Left kidney (tissue), 2 donors: ENCODE results near the gene SHANK3. TPM values are rescaled to one million over a fixed set of nuclear protein-coding genes. Genes with fewer than 3 reads are reported as not detected.

Experiments
- DNase-seq: peaks from one replicate; pipeline ENCODE4 v3.0.0-alpha.2; 2013
- polyA plus RNA-seq: library from polyadenylated mRNA; unstranded; fragments of 120-200 nt; gene quantifications from one replicate; pipeline ENCODE4 v1.2.1, GENCODE V29; 2013; ENCODE audit not compliant: insufficient read length

SHANK3 gene
- polyA plus RNA-seq, 1 donor = 13.6 TPM

DNA sequence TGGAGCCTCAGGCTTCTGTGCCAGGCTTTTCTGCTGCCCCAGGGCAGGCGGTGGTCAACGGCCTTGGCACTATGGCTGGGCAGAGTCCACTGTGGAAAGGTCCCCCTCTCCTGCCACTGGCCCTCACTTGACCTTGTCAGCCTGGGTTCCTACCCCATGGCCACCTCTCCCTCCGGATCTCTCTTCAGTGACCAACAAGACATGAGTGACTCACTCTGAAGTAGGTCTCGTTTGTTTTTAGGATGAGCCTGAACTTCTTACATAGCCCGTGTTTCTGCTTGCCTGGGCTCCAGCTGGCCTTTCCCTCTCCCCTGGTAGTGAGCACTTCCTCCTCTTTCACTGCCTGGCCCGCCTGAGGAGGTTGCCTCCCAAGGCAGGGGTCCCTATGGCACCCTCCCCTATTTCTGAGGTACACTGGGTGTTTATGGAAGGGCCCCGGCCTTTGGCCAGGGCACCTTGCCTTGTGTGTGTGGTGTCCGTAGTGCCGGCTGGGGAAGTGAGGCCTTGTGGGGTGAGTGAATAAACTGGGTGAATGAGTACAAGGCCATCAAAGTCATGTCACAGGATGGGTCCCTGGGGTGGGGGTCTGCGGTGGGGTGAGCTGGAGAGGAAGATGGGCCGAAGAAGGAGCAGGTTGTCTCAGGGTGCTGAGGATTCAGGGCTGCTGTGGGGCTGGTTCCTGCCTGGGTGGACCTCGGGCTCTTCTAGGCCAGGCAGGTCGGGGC is 5.0 kb downstream of the SHANK3 start:
- no peak for DNase-seq

DNA sequence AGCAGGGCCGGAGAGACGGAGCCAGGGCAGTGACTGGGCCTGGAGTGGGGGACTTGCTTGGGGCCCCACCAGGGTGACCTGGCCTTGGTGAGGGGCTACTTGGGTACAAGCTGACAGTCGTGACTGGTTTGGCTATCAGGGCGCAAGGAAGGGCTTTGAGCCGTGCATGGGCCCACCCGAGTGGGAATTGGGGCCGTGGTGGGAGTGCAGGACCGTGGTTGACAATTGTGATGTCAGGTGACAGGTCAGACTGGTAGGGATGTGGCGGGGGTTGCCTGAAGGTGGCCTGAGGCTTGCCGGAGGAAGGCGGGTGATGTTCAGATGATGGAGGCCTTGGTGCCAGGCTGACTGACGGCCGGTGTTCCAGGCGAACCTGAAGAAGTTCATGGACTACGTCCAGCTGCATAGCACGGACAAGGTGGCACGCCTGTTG is 5.6 kb downstream of the SHANK3 start:
- no peak for DNase-seq

DNA sequence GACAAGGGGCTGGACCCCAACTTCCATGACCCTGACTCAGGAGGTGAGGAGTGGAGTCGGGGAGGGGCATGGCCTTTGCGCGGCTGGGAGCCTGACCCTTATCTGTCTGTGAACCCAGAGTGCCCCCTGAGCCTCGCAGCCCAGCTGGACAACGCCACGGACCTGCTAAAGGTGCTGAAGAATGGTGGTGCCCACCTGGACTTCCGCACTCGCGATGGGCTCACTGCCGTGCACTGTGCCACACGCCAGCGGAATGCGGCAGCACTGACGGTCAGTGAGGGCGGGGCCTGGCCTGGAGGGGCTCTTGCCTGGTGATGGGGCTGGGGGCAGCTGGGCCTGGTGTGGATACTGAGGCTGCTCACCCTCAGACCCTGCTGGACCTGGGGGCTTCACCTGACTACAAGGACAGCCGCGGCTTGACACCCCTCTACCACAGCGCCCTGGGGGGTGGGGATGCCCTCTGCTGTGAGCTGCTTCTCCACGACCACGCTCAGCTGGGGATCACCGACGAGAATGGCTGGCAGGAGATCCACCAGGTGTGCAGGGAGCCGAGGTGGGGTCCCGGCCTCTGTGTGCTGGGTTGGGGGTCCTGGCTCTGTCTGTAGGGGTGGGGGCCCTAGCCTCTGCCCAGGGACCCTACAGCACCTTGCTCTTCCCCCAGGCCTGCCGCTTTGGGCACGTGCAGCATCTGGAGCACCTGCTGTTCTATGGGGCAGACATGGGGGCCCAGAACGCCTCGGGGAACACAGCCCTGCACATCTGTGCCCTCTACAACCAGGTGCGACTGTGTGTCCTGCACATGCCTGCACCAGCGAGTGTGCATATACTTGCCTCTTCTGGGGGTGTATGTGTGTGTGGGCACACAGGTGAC is 6.3 kb downstream of the SHANK3 start:
- no peak for DNase-seq

DNA sequence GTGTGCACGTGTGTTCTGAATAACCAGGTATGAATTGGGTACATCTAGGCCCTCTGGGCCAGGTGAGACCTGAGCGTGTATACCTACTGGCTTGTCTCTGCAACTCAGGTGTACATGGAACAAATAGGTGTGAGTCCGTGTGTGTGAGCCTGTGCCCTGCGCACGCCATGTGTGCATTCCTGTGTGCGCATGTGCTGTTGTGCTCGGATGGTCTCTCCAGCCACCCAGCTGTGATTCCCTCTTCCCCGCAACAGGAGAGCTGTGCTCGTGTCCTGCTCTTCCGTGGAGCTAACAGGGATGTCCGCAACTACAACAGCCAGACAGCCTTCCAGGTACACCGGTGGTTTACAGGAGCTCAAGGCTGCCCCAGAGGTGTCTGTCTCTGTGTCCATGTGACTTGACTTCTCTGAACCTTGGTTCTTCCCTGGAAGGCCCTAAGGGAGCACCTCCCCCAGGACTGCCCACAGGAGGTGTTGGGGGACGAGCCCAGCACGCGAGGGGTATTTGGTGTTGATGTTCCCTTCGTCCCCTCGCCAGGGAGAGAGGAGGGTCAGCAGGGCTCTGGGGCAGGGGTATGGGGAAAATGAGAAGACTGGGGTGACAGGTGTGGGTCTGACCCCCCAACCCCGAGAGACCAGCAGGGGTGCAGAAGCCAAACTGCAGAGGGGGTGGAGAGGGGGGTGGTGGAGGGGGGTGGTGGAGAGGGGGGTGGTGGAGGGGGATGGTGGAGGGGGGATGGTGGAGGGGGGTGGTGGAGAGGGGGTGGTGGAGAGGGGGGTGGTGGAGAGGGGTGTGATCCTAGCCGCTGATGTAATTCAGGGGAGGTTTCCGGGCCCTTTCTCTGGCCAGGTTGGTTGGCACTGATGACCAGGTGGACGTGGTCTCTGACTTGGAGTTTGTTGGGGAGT is 10.7 kb downstream of the SHANK3 start:
- DNase-seq = no peak

DNA sequence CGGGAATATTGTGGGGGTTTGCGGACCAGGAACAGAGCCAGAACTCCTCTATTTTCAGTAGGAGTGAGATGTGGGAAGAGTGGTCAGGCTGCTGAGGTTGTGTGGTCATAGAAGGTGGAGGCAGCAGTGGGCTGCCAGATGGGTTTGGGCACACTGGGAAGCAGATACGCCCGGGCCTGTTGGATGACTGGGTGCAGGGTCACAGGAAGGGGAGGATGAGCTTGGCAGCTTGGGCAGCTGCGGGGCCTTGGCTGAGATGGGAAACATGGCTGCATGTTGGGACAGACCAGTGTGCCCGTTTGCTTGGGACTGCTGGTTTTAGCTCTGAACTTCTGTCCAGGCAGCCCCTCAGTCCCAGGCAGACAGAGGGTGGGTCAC is 11.4 kb downstream of the SHANK3 start:
- DNase-seq = no peak

DNA sequence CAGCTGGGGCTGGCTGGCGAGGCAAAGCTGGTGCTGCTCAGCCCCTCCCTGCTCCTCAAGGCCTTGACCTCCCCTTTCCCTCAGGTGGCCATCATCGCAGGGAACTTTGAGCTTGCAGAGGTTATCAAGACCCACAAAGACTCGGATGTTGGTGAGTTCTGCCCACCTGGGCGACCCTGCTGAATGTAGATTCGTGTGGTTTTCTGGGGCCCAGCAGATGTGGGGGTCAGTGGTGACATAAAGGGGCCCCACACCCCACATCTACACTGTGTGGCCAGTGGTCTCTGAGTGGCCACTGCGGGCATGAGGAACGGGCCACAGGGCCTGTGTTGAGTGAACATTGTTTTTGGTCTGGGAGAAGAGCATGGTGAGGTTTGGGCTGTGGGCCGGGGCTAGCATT is 11.9 kb downstream of the SHANK3 start:
- no peak for DNase-seq

DNA sequence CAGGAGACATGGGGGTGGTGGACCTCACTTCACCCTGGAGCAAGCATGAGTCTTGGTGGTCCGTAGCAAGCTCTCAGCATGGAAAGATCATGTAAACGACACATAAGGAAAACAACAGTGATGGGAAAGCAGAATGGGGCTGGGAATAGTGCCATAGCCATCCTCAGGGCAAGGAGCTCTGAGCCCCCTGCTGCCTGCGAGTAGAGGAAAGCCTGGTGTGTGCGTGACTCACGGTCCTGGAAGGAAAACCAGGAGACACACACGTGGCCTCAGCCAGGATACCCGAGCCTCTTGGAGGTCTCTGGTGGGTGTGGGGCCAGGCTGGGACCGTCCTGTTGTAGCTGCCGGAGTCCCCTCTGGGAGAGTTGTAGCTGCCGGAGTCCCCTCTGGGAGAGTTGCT is 12.4 kb downstream of the SHANK3 start:
- DNase-seq = no peak

DNA sequence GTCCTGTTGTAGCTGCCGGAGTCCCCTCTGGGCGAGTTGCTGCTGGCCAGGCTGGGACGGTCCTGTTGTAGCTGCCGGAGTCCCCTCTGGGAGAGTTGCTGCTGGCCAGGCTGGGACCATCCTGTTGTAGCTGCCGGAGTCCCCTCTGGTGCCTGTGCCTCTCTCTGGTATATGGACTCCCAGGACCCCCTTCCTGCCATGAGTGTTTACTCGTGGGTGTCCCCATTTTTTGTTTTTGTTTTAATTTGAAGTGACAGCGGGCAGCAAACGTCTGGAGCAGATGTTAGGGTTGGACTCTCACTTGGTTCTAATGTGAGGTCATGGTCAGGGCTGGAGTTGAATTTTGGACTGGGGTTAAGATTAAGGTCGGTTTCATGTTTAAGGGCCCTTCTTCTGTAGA is 14.2 kb downstream of the SHANK3 start:
- DNase-seq = no peak

DNA sequence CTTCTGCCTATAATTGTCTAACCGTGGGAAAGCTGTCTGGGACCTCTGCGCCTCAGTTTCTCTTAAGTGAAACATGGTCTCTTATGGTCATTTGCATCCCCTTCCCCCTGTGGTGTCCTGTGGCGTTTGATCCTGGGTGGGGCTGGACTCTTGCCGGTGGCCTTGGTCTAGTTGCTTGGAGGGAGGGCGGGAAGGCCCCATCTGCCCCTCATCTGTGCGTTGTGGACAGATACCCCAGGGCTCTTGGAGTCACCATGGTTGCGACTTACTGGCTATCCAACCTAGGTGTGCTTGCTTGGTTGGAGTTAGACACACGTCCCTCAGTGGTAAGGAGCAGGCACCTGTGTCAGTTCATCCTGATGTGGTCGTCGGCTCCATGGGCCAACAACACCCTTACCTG is 15.2 kb downstream of the SHANK3 start:
- no peak for DNase-seq

DNA sequence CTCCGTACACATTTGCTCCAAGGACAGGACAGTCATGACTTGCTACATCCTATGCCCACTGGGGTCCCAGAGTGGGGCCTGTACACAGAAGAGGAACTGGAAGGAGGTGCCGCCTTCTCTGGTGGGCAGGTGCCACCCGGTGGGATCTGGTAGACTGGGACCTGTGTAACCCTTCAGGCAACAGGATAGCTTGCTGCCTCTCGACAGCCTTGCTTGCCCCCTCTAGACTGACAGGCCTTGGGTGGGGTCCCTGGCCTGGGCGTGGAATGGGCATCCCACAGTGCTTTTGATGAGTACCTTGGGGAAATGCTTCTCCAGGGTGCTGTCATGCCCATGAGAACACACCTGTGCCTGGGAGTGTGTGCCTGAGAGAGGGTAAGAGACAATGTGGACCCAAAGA is 15.8 kb downstream of the SHANK3 start:
- no peak for DNase-seq

DNA sequence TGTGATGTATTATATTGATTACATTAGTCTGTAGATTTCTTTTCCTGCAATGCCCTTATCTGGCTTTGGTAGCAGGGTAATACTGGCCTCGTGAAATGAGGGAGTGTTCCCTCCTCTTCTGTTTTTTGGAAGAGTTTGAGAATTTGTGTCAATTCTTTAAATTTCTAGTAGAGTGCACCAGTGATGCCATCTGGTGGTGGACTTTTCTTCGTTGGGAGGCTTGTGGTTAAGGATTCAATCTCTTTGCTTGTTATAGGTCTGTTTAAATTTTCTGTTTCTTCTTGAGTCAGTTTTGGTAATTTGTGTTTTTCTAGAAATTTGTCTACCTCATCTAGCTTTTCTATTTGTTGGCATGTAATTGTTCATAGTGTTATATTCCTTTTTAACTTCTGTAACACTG is 18.9 kb downstream of the SHANK3 start:
- no peak for DNase-seq

DNA sequence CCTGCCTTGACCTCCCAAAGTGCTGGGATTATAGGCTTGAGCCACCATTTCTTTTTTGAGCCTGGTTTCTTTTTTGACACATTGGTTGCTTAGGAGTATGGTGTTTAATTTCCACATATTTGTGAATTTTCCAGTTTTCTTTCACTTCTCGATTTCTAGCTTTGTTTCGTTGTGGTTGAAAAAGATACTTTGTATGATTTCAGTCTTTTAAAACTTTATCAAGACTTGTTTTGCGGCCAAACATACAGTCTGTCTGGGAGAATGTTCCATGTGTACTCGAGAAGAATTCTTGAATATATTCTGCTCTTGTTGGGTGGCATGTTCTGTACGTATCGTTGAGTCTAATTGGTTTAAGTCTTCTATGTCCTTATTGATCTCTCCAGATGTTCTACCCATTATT is 20.8 kb downstream of the SHANK3 start:
- no peak for DNase-seq

DNA sequence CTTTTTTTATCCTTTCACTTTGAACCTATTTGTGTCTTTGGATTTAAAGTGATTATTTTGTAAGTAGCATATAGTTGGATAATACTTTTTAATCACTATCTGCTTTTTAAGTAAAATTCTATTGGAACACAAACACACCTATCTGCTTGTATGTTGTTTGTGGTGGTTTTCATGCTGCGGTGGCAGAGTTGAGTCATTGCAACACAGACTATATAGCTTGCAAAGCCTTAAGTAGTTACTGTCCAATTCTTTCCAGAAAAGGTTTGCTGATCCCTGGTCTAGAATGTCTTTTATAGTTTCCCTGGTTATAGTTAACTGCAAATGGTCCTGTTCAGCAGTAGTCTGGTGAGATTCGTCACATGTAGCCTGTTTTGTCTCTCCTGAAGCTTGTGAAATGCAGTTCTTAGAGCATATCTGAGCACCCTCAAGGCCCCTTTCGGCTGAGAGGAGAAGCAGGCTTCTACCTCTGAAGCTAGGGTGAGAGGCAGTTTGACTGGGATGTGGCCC is 21.5 kb downstream of the SHANK3 start:
- DNase-seq = no peak

DNA sequence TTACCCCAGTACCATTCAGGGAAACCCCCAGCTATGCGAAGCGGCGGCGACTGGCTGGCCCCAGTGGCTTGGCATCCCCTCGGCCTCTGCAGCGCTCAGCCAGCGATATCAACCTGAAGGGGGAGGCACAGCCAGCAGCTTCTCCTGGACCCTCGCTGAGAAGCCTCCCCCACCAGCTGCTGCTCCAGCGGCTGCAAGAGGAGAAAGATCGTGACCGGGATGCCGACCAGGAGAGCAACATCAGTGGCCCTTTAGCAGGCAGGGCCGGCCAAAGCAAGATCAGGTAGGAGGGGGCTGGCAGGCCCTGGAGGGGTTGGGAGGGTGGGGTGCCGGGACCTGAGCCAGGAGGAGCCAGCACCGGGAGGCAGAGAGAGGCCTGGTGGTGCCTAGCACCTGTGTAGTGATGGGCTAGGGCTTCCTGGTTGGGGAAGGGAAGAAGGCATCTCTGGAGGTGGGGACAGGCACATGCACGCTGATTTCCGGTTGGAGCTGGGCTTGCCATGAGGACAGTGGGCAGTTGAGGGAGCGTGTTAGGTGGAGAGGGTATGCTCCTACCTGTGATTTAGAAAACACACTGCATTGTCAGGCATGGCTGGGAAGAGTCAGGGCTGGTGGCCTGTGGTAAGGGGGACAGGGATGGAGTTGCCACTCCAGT is 22.3 kb downstream of the SHANK3 start:
- no peak for DNase-seq

DNA sequence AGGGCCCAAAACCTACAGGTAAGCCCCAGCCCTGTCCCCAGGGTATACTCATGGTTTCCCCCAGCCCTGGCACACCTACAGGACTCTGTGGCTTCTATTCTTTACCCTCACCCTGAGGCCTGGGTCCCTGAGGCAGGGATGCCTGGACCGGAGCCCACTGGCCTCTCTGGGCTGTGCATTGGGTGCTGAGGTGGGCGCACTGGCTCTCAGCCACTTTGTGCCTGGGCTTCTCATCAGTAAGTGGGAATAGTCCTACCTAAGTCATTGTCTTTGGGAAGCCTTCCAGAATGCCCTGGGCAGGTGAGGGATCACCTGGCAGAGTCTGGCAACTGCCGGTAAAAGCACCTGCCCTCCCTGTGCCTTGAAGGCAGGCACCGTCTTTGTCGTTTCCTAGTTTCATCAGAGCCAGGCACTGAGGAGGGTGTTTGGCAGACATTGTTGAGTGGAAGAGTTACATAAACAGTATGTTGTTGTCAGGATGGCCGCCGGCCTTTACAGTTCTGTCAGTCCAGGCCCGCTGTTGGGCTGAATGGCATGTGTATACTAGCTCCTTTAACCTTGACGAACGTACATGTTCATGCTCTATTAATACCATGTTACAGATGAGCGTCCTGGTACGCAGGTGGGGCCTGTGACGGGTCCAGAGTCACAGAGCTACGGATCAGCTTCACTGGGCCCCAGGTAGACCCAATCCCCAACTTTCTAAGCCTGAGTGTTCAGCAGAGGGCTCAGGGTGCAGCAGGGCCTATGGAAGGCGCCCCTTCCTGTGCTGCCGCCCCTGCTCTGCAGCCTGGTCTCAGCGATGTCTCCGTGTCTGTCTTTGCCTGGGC is 23.0 kb downstream of the SHANK3 start:
- DNase-seq = no peak

DNA sequence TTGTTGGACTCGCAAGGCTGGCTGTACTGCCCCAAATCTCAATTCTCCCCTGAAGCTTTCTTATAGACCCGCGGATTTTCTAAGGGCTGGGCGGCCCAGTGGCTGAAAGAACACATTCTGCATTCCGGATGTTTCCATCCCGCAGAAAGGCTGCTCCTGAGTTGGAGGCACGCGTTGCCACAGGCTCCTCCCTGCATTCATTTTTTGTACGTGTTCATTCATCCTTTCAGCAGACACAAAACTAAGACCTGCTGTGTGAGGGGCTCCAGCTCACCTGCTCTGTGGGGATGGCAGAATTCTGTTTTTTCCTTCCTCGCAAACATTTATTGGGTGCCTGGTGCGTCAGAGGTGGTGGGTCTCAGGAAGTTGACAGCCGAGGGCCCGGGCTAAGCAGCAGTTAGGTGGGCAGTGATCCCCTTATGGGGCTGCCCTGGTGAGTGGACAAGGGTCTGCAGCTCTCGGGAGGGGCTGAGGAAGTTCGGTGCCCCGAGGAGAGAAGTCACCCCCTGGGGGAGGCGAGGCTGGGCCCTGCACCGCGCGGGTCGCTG is 23.7 kb downstream of the SHANK3 start:
- DNase-seq = no peak

DNA sequence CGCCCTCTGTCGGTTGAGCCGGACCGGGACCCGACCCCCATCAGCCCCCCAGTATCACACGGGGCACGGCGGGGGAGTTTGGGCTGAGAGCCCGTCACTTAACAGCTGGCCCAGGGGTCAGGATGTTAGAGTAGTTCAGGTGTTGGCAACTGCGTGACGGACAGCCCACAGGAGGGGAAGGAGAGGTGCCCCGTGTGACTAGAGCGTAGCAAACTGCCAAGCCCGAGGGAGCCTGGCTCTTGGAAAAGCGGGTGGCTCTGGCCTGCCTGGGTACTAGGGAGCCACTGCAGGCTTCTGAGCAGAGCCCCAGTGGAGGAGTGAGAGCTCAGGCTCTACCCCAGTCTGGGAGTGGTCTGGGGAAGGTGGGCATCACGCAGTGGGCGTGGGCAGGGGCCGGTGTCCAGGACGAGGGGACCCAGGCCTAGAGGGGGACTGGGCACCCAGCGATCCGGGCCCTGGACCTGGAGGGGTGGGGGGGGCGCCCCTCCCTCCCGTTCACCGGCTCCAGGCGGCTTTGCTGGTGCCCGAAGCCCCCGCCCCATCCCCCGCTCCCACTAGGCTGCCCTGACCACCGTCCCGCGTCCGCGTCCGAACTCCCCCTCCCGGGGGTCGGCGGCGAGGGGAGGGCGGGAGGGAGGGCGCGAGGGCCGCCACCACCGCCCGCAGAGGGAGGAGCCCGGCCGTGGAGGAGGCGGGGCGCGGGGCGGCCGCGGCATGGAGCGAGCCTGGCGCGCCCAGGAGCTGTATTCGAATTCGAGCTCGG is 24.4 kb downstream of the SHANK3 start:
- no peak for DNase-seq

DNA sequence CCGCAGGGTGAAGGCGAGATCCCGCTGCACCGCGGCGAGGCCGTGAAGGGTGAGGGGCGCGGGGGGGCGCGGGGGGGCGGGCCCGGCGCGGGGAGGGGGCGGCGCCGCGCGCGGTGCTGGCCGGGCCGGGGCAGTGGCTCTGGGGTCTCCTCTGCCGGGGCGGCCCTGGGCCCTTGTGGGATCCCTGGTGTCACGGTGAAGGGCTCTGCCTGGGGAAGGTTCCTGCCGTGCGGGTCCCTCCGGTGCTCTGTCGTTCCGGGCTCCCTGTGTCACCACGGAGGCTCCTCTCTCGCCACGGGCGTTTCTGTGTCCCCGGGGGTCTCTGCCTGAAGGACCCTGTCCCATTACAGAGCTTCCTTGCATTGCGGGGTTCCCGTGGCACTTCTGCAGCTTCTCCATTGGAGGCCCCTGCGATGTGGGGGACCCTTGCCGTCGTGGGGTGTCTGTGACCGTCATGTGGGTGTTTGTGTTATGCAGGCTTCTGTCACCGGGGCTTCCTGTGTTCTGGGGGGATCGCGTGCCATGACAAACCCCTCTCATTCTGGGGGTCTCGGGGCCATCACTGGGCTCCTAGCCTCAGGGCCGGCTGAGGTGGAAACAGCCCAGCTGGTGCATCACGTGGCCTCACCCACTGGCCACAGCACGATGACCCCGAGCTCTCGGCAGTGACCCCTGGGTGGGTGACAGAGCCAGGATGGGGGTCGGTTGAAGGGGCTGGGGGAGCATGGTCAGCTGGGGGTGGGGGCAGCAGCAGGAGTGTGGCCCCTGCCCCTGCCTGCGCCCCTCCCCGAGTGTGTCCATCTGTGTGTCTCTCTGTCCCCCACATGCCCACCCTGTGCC is 25.3 kb downstream of the SHANK3 start:
- DNase-seq = no peak

DNA sequence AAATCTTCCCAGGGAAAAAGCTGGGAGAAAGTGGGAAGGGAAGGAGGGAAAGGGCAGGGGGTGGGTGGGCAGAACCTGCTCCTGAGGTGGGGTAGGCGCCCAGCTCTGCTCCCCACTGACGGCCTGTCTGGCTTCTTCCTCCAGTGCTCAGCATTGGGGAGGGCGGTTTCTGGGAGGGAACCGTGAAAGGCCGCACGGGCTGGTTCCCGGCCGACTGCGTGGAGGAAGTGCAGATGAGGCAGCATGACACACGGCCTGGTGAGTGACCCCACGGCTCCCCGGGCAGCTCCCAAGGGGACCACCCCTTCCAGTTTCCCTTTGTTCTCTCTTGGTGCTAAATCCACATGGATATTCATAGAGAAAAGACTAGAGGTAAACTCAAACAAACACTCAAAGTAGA is 25.9 kb downstream of the SHANK3 start:
- DNase-seq = no peak
